ENCODE data around the gene KANSL1L.

GRCh38 chr2:210035679-210036078 lies 135.5 kb downstream of the KANSL1L start:
- TF ChIP-seq TBL1XR1 (IDR thresholded peaks at IDR 0.05; ENCODE audit: low read depth, low read length) (no peak), ETV6 (conservative IDR thresholded peaks at IDR 0.05 in 1 of 2, IDR thresholded peaks at IDR 0.05 in 1 of 2; ENCODE audit: borderline replicate concordance in 1 of 2, low read depth in 1 of 2) (no peak), POLR2A (IDR thresholded peaks at IDR 0.05; ENCODE audit: low read depth, low read length) (no peak), PML (IDR thresholded peaks at IDR 0.05; ENCODE audit: low read length) (no peak), ZBED1 (IDR thresholded peaks at IDR 0.05; ENCODE audit: borderline replicate concordance) (no peak), TAF1 (IDR thresholded peaks at IDR 0.05; ENCODE audit: borderline replicate concordance, low read depth, low read length) (no peak), ZZZ3 (IDR thresholded peaks at IDR 0.05; ENCODE audit: control insufficient read depth, insufficient read length, low read depth) (no peak)
